Neural crest cell (in vitro differentiated cells): Measurements from ENCODE around the gene CTTN. TPM values are rescaled to one million over a fixed set of nuclear protein-coding genes. Genes with fewer than 3 reads are reported as not detected.

Experiments used
- DNase-seq: peaks from one replicate; pipeline ENCODE4 v3.0.0; 2021; ENCODE audit warnings: low read depth, mixed read lengths, low spot score
- H3K27ac Mint-ChIP-seq: one replicate; pipeline ENCODE4 v1.8.0; 2021; ENCODE audit warnings: mild to moderate bottlenecking, mixed read lengths; ENCODE audit not compliant: unreplicated experiment
- H3K27me3 Mint-ChIP-seq: 2 replicates; pipeline ENCODE4 v1.8.0; 2021; ENCODE audit warnings: low read depth, mild to moderate bottlenecking, mixed read lengths
- H3K36me3 Mint-ChIP-seq: 2 replicates; pipeline ENCODE4 v1.8.0; 2021; ENCODE audit warnings: low read depth, mild to moderate bottlenecking, mixed read lengths
- H3K4me1 Mint-ChIP-seq: 2 replicates; pipeline ENCODE4 v1.8.0; 2021; ENCODE audit warnings: mixed read lengths
- H3K4me3 Mint-ChIP-seq: one replicate; pipeline ENCODE4 v1.8.0; 2021; ENCODE audit warnings: mild to moderate bottlenecking, mixed read lengths
- H3K9me3 Mint-ChIP-seq: 2 replicates; pipeline ENCODE4 v1.8.0; 2021; ENCODE audit warnings: mixed read lengths
- total RNA-seq: library from RNA; stranded (reverse); gene quantifications from 2 replicates; pipeline ENCODE4 v1.2.1, GENCODE V29; 2021
- TF ChIP-seq, protein P1 (sequence below): fragments of 200-600 bp; sonication (generic); conservative IDR thresholded peaks from 2 replicates; pipeline ENCODE4 v1.5.0; 2021; ENCODE audit warnings: antibody characterized with exemption, mild to moderate bottlenecking

Gene CTTN
- total RNA-seq, 1 donor from 2014 or later, result 146 TPM

DNA sequence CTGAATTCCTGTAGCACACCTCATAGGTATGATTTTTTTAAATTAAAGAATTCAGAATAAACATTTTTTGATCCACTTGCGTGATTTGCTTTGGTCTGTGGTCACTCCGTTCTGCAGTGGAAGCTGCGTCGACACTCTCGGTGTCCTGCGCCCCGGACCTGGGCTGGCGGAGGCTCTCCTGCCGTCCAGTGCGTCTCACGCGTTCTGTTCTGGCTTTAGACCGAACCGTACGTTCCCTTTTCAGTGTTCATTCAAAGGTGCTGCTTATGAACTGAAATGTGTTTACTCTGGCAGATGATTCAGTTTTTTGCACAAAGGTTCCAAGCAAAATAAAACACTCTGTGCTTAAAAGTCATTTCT is 38.2 kb downstream of the CTTN start:
- TF ChIP-seq, protein P1, sequence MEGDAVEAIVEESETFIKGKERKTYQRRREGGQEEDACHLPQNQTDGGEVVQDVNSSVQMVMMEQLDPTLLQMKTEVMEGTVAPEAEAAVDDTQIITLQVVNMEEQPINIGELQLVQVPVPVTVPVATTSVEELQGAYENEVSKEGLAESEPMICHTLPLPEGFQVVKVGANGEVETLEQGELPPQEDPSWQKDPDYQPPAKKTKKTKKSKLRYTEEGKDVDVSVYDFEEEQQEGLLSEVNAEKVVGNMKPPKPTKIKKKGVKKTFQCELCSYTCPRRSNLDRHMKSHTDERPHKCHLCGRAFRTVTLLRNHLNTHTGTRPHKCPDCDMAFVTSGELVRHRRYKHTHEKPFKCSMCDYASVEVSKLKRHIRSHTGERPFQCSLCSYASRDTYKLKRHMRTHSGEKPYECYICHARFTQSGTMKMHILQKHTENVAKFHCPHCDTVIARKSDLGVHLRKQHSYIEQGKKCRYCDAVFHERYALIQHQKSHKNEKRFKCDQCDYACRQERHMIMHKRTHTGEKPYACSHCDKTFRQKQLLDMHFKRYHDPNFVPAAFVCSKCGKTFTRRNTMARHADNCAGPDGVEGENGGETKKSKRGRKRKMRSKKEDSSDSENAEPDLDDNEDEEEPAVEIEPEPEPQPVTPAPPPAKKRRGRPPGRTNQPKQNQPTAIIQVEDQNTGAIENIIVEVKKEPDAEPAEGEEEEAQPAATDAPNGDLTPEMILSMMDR, result no peak
- Mint-ChIP-seq H3K9me3 (no peaks in the 10 kb centered on the region), H3K4me1 (no peaks in the 10 kb centered on the region), H3K4me3 (no peak overlapping the region), H3K27me3 (no peaks in the 10 kb centered on the region), H3K36me3 (peaks cover 7% of the 10 kb centered on the region), H3K27ac (no peak overlapping the region)
- DNase-seq, result no peak

DNA sequence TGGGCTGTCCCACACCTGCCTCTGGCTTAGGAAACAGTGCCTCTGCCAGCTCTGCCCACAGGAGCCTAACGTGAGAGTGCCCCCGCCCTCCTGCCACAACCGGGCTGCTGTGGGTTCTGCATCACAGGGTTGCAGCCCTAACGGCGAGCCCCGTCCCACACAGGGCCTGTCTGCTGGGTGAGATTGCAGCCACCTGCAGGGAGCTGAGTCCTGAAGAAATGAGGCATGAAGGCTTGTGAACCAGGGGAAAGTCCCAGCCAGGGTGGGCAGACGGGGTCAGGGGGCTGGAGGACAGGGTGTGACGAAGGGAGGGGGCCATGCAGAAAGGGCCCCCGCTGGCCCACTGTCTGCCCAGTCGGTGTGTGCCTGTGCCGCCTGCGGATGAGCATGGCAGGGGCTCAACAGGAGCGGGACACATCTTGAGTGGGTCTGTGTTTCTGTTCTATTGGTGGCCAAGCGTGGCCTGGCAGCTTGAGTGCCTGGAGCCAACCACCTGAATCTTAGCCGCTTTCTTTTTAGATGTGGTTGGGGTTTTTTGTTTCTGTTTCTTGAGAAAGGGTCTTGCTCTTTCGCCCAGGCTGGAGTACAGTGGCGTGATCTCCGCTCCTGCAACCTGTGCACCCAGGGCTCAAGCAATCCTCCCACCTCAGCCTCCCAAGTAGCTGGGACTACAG is 38.9 kb downstream of the CTTN start:
- H3K4me1 Mint-ChIP-seq, result no peaks in the 10 kb centered on the region
- no peak for DNase-seq
- no peak overlapping the region for H3K4me3 Mint-ChIP-seq
- no peaks in the 10 kb centered on the region for H3K27me3 Mint-ChIP-seq
- H3K27ac Mint-ChIP-seq, result no peak overlapping the region
- TF ChIP-seq, protein P1, result no peak
- no peaks in the 10 kb centered on the region for H3K9me3 Mint-ChIP-seq
- H3K36me3 Mint-ChIP-seq, result peaks cover 7% of the 10 kb centered on the region

DNA sequence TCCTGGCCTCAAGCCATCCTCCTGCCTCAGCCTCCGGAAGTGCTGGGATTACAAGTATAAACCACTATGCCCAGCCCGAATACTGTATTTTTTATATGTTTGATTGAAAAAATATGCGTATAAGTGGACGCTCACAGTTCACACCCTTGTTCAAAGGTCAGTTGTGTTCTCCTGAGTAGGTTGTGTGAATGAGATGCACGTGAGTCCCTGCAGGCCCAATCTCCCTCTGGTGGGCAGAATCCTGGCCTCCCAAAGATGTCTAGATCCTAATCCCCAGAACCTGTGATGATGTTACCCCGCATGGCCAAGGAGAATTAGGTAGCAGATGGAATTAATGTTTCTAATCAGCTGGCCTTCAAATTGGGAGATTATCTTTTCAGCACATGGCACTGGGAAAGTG is 41.9 kb downstream of the CTTN start:
- Mint-ChIP-seq H3K4me3 (no peak overlapping the region), H3K27me3 (no peaks in the 10 kb centered on the region), H3K27ac (no peak overlapping the region), H3K4me1 (no peaks in the 10 kb centered on the region), H3K36me3 (peaks cover 4% of the 10 kb centered on the region), H3K9me3 (no peaks in the 10 kb centered on the region)
- TF ChIP-seq, protein P1, result no peak
- no peak for DNase-seq

DNA sequence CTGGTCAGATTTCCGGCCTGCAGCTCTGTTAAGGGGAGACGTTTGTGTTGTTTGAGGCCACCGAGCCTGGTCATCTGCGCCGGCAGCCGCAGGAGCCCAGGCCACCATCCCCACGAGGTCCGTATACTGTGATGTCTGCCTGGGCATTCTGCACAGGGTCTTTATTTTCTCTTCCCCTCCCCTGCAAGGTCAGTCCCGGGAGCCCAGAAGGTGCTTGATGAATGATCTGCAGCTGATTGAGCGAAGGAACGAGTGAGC is 45.4 kb downstream of the CTTN start:
- Mint-ChIP-seq H3K4me1 (no peaks in the 10 kb centered on the region), H3K4me3 (no peak overlapping the region), H3K27me3 (no peaks in the 10 kb centered on the region), H3K27ac (no peak overlapping the region), H3K9me3 (peaks cover 4% of the 10 kb centered on the region), H3K36me3 (peaks cover 3% of the 10 kb centered on the region)
- TF ChIP-seq, protein P1, result no peak
- no peak for DNase-seq

DNA sequence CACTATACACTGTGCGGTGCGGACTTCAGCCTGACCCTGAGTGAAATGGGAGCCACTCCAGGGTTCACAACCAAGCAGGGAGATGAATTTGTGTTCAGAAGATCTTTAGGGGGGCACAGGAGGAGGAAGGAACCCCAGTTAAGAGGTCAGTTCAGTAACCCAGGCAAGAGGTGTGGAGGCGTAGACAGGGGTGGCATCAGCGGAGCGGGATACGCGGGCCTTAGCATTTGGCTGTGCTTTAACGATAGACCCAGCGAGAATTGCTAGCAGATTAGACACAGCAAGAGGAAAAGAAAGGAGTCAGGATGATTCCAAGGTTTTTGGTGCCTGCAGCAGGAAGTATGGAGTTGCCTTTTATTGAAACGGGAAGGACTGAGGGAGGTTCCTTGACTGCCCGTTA is 46.8 kb downstream of the CTTN start:
- no peak overlapping the region for H3K4me3 Mint-ChIP-seq
- TF ChIP-seq, protein P1, result no peak
- peaks cover 14% of the 10 kb centered on the region for H3K9me3 Mint-ChIP-seq
- no peak overlapping the region for H3K27ac Mint-ChIP-seq
- H3K27me3 Mint-ChIP-seq, result no peaks in the 10 kb centered on the region
- H3K4me1 Mint-ChIP-seq, result peaks cover 8% of the 10 kb centered on the region
- DNase-seq, result no peak
- H3K36me3 Mint-ChIP-seq, result peaks cover 14% of the 10 kb centered on the region

DNA sequence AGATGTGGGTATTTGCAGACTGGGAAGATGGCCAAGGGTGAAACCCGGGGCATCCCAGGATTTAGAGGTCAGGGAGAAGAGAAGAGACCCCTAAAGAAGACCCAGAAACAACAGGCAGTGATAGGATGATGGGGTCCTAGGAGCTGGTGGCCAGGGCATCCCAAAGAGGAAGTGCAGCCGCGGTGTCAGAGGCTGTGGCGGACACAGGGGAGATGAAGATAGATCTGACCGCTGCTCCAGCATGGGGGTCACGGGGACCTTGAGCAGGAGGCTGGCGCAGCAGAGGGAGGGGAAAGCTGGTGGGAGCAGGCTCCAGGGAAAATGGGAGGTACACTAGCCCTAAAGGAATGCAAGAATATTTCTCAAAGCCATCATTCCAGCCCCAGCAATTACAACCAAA is 47.3 kb downstream of the CTTN start:
- Mint-ChIP-seq H3K27ac (peak overlapping the region; percentile 0), H3K27me3 (no peaks in the 10 kb centered on the region), H3K9me3 (peaks cover 17% of the 10 kb centered on the region), H3K4me1 (peaks cover 8% of the 10 kb centered on the region), H3K36me3 (peaks cover 14% of the 10 kb centered on the region), H3K4me3 (no peak overlapping the region)
- DNase-seq, result no peak
- TF ChIP-seq, protein P1, result no peak
